Neural cell (in vitro differentiated cells): ENCODE measurements around the gene ATP2B2. TPM values are rescaled to one million over a fixed set of nuclear protein-coding genes. Genes with fewer than 3 reads are reported as not detected.

ENCODE experiments used
- H2AFZ ChIP-seq: fragments of 200-600, 300-800 bp; sonication (generic), shearing (Covaris generic); 2 replicates; pipeline ENCODE4 v1.6.0; 2014; ENCODE audit warnings: low read depth, mild to moderate bottlenecking, antibody characterized with exemption, low read length, moderate library complexity
- H3F3A ChIP-seq: fragments of 200-600 bp; shearing (Covaris generic); 2 replicates; pipeline ENCODE4 v1.6.1; 2016; ENCODE audit warnings: mild to moderate bottlenecking, moderate library complexity, mixed read lengths, antibody characterized with exemption, low read length; ENCODE audit not compliant: insufficient read depth, poor library complexity, severe bottlenecking
- H3K27ac ChIP-seq: fragments of 200-600, 300-800 bp; sonication (generic), shearing (Covaris generic); 2 replicates; pipeline ENCODE4 v1.5.1; 2014; ENCODE audit warnings: mild to moderate bottlenecking, low read length, moderate library complexity
- H3K27me3 ChIP-seq: fragments of 300-800, 200-600 bp; sonication (generic), shearing (Covaris generic); 2 replicates; pipeline ENCODE4 v1.6.0; 2014; ENCODE audit warnings: mild to moderate bottlenecking, low read depth, low read length, moderate library complexity; ENCODE audit not compliant: insufficient read depth
- H3K36me3 ChIP-seq: fragments of 300-800, 200-600 bp; sonication (generic), shearing (Covaris generic); 2 replicates; pipeline ENCODE4 v1.5.1; 2014; ENCODE audit warnings: mild to moderate bottlenecking, antibody characterized with exemption, low read length, moderate library complexity; ENCODE audit not compliant: insufficient read depth
- H3K4me2 ChIP-seq: fragments of 300-800, 200-600 bp; sonication (generic), shearing (Covaris generic); 2 replicates; pipeline ENCODE4 v1.6.0; 2014; ENCODE audit warnings: mild to moderate bottlenecking, low read length
- H3K4me3 ChIP-seq: fragments of 300-800, 200-600 bp; sonication (generic), shearing (Covaris generic); 2 replicates; pipeline ENCODE4 v1.5.1; 2014; ENCODE audit warnings: mild to moderate bottlenecking, low read length, moderate library complexity
- H3K79me2 ChIP-seq: fragments of 200-600 bp; shearing (Covaris generic); replicated peaks from 2 replicates; pipeline ENCODE4 v1.6.0; 2014; ENCODE audit warnings: mild to moderate bottlenecking, low read length, moderate library complexity; ENCODE audit not compliant: insufficient read depth
- H3K9ac ChIP-seq: fragments of 300-800, 200-600 bp; sonication (generic), shearing (Covaris generic); 2 replicates; pipeline ENCODE4 v1.6.1; 2016; ENCODE audit warnings: mild to moderate bottlenecking, low read length, mixed read lengths
- H3K9me2 ChIP-seq: fragments of 200-600 bp; shearing (Covaris generic); 2 replicates; pipeline ENCODE4 v1.6.1; 2016; ENCODE audit warnings: mild to moderate bottlenecking, low read length, mixed read lengths; ENCODE audit not compliant: insufficient read depth
- H3K9me3 ChIP-seq: fragments of 200-600, 300-800 bp; sonication (generic), shearing (Covaris generic); 2 replicates; pipeline ENCODE4 v1.6.1; 2016; ENCODE audit warnings: mild to moderate bottlenecking, mixed run types, low read length, moderate library complexity, mixed read lengths
- H4K20me1 ChIP-seq: fragments of 200-600 bp; shearing (Covaris generic); 2 replicates; pipeline ENCODE4 v1.6.1; 2016; ENCODE audit warnings: mild to moderate bottlenecking, mixed run types; ENCODE audit not compliant: insufficient read depth
- EP300 ChIP-seq: fragments of 450-650 bp; conservative IDR thresholded peaks from 2 replicates; pipeline ENCODE4 v1.6.1; 2014; ENCODE audit warnings: antibody characterized with exemption, mild to moderate bottlenecking, moderate library complexity; ENCODE audit not compliant: poor library complexity, severe bottlenecking
- EZH2 ChIP-seq: fragments of 200-600, 300-800 bp; shearing (Covaris generic), sonication (generic); IDR thresholded peaks from 2 replicates; pipeline ENCODE4 v1.6.1; 2014; ENCODE audit warnings: antibody characterized with exemption, low read length, borderline replicate concordance, mild to moderate bottlenecking; ENCODE audit not compliant: insufficient read depth, poor library complexity, severe bottlenecking
- MXI1 ChIP-seq: fragments of 450-650 bp; conservative IDR thresholded peaks from 2 replicates; pipeline ENCODE4 v1.6.1; 2014; ENCODE audit warnings: antibody characterized with exemption, mild to moderate bottlenecking; ENCODE audit not compliant: poor library complexity, severe bottlenecking
- POLR2AphosphoS5 ChIP-seq: IDR thresholded peaks from 2 replicates; pipeline ENCODE4 v1.6.1; 2012
- RAD21 ChIP-seq: fragments of 450-650 bp; conservative IDR thresholded peaks from 2 replicates; pipeline ENCODE4 v1.6.1; 2014; ENCODE audit warnings: antibody characterized with exemption, mild to moderate bottlenecking, moderate library complexity
- SMC3 ChIP-seq: fragments of 450-650 bp; conservative IDR thresholded peaks from 2 replicates; pipeline ENCODE4 v1.6.1; 2014; ENCODE audit warnings: antibody characterized with exemption, mild to moderate bottlenecking, moderate library complexity; ENCODE audit not compliant: poor library complexity
- TAF1 ChIP-seq: IDR thresholded peaks from 2 replicates; pipeline ENCODE4 v1.6.1; 2012; ENCODE audit warnings: low read depth
- polyA plus RNA-seq: library from polyadenylated mRNA; depleted of rRNA; stranded (reverse); fragments of >200 nt; gene quantifications from 2 replicates; pipeline ENCODE4 v1.2.3, GENCODE V29; 2014
- TF ChIP-seq, protein P1 (sequence below): fragments of 450-650 bp; IDR thresholded peaks from 2 replicates; pipeline ENCODE4 v1.5.1; 2014; ENCODE audit warnings: antibody characterized with exemption, mild to moderate bottlenecking, moderate library complexity; ENCODE audit not compliant: poor library complexity, severe bottlenecking
- TF ChIP-seq, protein P2 (sequence below): IDR thresholded peaks from 2 replicates; pipeline ENCODE4 v1.6.1; 2012; ENCODE audit warnings: borderline replicate concordance

Gene ATP2B2
- polyA plus RNA-seq, 1 donor from 2014 or later, result 8.3 TPM

DNA sequence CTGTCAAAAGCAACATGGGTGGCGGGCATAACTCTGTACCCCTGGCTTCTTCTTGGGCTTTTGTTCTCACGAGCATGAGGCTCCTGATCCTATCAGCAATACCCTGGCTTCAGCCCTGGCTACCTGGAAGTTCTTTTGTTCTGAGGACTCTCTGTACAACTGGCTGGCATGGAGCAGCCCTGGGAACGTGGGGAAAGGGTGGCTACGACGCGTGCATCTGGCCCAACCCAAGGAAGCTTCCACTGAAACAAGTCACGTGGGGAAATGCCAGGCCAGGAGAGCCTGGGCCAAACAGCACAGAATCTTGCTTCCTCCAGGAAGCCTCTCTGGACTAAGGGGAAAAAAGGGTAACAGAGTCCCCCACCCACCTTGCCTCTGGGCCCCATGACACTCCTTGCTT is 22.7 kb upstream of the ATP2B2 start:
- no peaks in the 10 kb centered on the region for H3K27me3 ChIP-seq
- H3F3A ChIP-seq, result no peaks in the 10 kb centered on the region
- H3K27ac ChIP-seq, result no peak overlapping the region
- no peaks in the 10 kb centered on the region for H3K79me2 ChIP-seq
- no peaks in the 10 kb centered on the region for H3K36me3 ChIP-seq
- H3K9me2 ChIP-seq, result no peaks in the 10 kb centered on the region
- TF ChIP-seq EP300 (no peak), SMC3 (no peak), EZH2 (no peak), POLR2AphosphoS5 (no peak), TAF1 (no peak), MXI1 (no peak), RAD21 (no peak)
- TF ChIP-seq, protein P1, sequence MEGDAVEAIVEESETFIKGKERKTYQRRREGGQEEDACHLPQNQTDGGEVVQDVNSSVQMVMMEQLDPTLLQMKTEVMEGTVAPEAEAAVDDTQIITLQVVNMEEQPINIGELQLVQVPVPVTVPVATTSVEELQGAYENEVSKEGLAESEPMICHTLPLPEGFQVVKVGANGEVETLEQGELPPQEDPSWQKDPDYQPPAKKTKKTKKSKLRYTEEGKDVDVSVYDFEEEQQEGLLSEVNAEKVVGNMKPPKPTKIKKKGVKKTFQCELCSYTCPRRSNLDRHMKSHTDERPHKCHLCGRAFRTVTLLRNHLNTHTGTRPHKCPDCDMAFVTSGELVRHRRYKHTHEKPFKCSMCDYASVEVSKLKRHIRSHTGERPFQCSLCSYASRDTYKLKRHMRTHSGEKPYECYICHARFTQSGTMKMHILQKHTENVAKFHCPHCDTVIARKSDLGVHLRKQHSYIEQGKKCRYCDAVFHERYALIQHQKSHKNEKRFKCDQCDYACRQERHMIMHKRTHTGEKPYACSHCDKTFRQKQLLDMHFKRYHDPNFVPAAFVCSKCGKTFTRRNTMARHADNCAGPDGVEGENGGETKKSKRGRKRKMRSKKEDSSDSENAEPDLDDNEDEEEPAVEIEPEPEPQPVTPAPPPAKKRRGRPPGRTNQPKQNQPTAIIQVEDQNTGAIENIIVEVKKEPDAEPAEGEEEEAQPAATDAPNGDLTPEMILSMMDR, result no peak
- TF ChIP-seq, protein P2, sequence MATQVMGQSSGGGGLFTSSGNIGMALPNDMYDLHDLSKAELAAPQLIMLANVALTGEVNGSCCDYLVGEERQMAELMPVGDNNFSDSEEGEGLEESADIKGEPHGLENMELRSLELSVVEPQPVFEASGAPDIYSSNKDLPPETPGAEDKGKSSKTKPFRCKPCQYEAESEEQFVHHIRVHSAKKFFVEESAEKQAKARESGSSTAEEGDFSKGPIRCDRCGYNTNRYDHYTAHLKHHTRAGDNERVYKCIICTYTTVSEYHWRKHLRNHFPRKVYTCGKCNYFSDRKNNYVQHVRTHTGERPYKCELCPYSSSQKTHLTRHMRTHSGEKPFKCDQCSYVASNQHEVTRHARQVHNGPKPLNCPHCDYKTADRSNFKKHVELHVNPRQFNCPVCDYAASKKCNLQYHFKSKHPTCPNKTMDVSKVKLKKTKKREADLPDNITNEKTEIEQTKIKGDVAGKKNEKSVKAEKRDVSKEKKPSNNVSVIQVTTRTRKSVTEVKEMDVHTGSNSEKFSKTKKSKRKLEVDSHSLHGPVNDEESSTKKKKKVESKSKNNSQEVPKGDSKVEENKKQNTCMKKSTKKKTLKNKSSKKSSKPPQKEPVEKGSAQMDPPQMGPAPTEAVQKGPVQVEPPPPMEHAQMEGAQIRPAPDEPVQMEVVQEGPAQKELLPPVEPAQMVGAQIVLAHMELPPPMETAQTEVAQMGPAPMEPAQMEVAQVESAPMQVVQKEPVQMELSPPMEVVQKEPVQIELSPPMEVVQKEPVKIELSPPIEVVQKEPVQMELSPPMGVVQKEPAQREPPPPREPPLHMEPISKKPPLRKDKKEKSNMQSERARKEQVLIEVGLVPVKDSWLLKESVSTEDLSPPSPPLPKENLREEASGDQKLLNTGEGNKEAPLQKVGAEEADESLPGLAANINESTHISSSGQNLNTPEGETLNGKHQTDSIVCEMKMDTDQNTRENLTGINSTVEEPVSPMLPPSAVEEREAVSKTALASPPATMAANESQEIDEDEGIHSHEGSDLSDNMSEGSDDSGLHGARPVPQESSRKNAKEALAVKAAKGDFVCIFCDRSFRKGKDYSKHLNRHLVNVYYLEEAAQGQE, result no peak
- no peak overlapping the region for H3K9ac ChIP-seq
- no peak overlapping the region for H3K4me3 ChIP-seq
- no peaks in the 10 kb centered on the region for H4K20me1 ChIP-seq
- no peak overlapping the region for H3K4me2 ChIP-seq
- no peak overlapping the region for H2AFZ ChIP-seq
- no peaks in the 10 kb centered on the region for H3K9me3 ChIP-seq

DNA sequence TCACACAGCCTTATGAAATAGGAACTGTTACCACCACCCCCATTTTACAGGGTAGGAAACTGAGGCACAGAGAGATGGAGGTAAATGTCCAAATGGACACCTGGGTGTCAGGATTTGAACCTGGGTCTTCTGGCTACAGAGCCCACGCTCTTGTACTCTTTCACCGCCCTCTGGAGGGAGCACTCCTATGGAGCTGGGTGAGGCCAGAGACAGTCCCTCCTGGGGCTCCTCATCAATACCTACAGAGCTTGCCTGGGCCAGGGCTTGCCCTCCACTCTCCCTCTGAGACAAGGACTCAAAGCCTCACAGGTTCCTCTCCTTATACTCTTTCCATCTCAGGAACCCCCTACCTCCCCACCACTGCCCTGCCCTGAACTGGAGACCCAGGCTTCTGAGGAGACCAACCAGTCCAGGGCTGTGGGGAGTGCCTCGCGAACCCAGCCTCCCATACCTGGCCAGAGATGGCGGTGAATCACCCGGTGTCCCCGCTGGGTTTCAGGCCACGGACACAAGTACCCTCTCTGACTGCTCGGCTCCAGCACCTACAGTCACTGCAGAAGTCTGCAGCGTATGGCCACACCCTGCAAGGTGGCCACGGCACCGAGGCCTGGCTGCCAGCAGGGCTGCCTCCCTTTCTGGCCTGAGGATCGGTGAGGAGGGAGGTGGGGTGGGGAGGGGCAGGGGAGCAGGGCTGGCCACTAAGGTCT is 22.1 kb upstream of the ATP2B2 start:
- Histone ChIP-seq H3K27ac (no peak overlapping the region), H3K9me3 (no peaks in the 10 kb centered on the region), H4K20me1 (no peaks in the 10 kb centered on the region), H3K4me2 (no peak overlapping the region), H2AFZ (no peak overlapping the region), H3K36me3 (no peaks in the 10 kb centered on the region), H3F3A (no peaks in the 10 kb centered on the region), H3K27me3 (no peaks in the 10 kb centered on the region), H3K9ac (no peak overlapping the region), H3K9me2 (no peaks in the 10 kb centered on the region), H3K4me3 (no peak overlapping the region), H3K79me2 (no peaks in the 10 kb centered on the region)
- TF ChIP-seq SMC3, result no peak
- TF ChIP-seq EZH2, result no peak
- TF ChIP-seq MXI1, result no peak
